OCI-LY7 (cell line): ENCODE data around the gene SUPT3H. TPM values are rescaled to one million over a fixed set of nuclear protein-coding genes. Genes with fewer than 3 reads are reported as not detected.

Experiments
- BruUV-seq: library from RNA; stranded (reverse); fragments of 400-500 nt; replicated peaks from 2 replicates; lab custom pipeline; 2021; lab: Mats Ljungman, UMichigan
- CTCF ChIA-PET: fragments of 300-600 bp; sonication (Branson Sonifier 250); formaldehyde crosslinking; loops from one replicate; lab custom pipeline; 2022; ENCODE audit warnings: antibody characterized with exemption; ENCODE audit not compliant: unreplicated experiment; lab: Charles Lee
- POLR2A ChIA-PET: fragments of 300-600 bp; sonication (Branson Sonifier 250); formaldehyde crosslinking; loops from one replicate; lab custom pipeline; 2022; ENCODE audit warnings: antibody characterized with exemption; lab: Charles Lee
- DNase-seq: peaks from one replicate; pipeline ENCODE4 v3.0.0-alpha.2; 2015; ENCODE audit warnings: low spot score
- H2AFZ ChIP-seq: fragments of 200-600 bp; sonication (generic), shearing (Covaris generic); 2 replicates; pipeline ENCODE4 v1.6.1; 2014; ENCODE audit warnings: mild to moderate bottlenecking, antibody characterized with exemption, low read length, moderate library complexity
- H3K27ac ChIP-seq: fragments of 200-600 bp; sonication (generic); 2 replicates; pipeline ENCODE4 v1.5.1; 2014; ENCODE audit warnings: mixed run types, low read depth, mild to moderate bottlenecking, moderate library complexity, low read length, inconsistent platforms; ENCODE audit not compliant: poor library complexity, severe bottlenecking
- H3K36me3 ChIP-seq: fragments of 200-600 bp; sonication (generic); 2 replicates; pipeline ENCODE4 v1.6.1; 2014; ENCODE audit warnings: mild to moderate bottlenecking, antibody characterized with exemption, low read length, moderate library complexity, mixed read lengths; ENCODE audit not compliant: insufficient read depth
- H3K4me1 ChIP-seq: fragments of 200-600 bp; sonication (generic); 2 replicates; pipeline ENCODE4 v1.5.1; 2014; ENCODE audit warnings: mild to moderate bottlenecking, low read length; ENCODE audit not compliant: insufficient read depth, poor library complexity, severe bottlenecking
- H3K4me2 ChIP-seq: fragments of 200-600 bp; sonication (generic); 2 replicates; pipeline ENCODE4 v1.6.1; 2014; ENCODE audit warnings: mild to moderate bottlenecking, low read length
- H3K4me3 ChIP-seq: fragments of 200-600 bp; sonication (generic); 2 replicates; pipeline ENCODE4 v1.5.1; 2014; ENCODE audit warnings: mild to moderate bottlenecking, low read depth, low read length; ENCODE audit not compliant: poor library complexity, severe bottlenecking
- H3K79me2 ChIP-seq: fragments of 200-600 bp; sonication (generic); 2 replicates; pipeline ENCODE4 v1.6.1; 2016; ENCODE audit warnings: low read depth, mild to moderate bottlenecking, low read length, moderate library complexity, mixed read lengths; ENCODE audit not compliant: insufficient read depth
- H3K9me2 ChIP-seq: fragments of 200-600 bp; sonication (generic); 2 replicates; pipeline ENCODE4 v1.6.1; 2016; ENCODE audit warnings: mild to moderate bottlenecking, low read length, mixed read lengths; ENCODE audit not compliant: insufficient read depth
- H3K9me3 ChIP-seq: fragments of 200-600 bp; sonication (generic); 2 replicates; pipeline ENCODE4 v1.6.1; 2014; ENCODE audit warnings: mild to moderate bottlenecking, mixed run types, low read length, mixed read lengths
- H4K20me1 ChIP-seq: fragments of 200-600 bp; sonication (generic); 2 replicates; pipeline ENCODE4 v1.6.1; 2014; ENCODE audit warnings: mild to moderate bottlenecking, antibody characterized with exemption, low read length, moderate library complexity, mixed read lengths; ENCODE audit not compliant: insufficient read depth
- CTCF ChIP-seq: fragments of 200-600 bp; sonication (generic); conservative IDR thresholded peaks from 2 replicates; pipeline ENCODE4 v1.5.1; 2014; ENCODE audit warnings: mild to moderate bottlenecking, antibody characterized with exemption, low read length, moderate library complexity, mixed read lengths
- EZH2phosphoT487 ChIP-seq: fragments of 200-600 bp; sonication (generic); IDR thresholded peaks from 2 replicates; pipeline ENCODE4 v1.6.1; 2018; ENCODE audit warnings: low read depth, borderline replicate concordance, mild to moderate bottlenecking, mixed run types, antibody characterized with exemption, low read length, moderate library complexity, mixed read lengths
- intact Hi-C: fragments of 100-400 bp; cut with micrococcal nuclease; formaldehyde crosslinking; loops from one replicate; pipeline ENCODE4 v1.10.0; 2022; ENCODE audit not compliant: unreplicated experiment
- total RNA-seq, 2 experiments: library from RNA; depleted of rRNA in 1 of 2; stranded (reverse); fragments of >200 nt in 1 of 2; shearing (Covaris generic) in 1 of 2; gene quantifications; 2 replicates each; pipeline ENCODE4 v1.2.3, GENCODE V29; 2014 to 2022

SUPT3H gene
- total RNA-seq, 2 experiments from 2014 or later: 1.1 to 7.1 TPM

- no peak overlapping the region for H3K4me3 ChIP-seq
- H3K79me2 ChIP-seq: no peaks in the 10 kb centered on the region
- H3K9me3 ChIP-seq: no peaks in the 10 kb centered on the region
- BruUV-seq: no TSS peak
- CTCF ChIA-PET: no interaction called here
- H3K4me2 ChIP-seq: no peak overlapping the region
- H3K9me2 ChIP-seq: no peaks in the 10 kb centered on the region
- POLR2A ChIA-PET: no interaction called here
- intact Hi-C loops: no loop called here
- TF ChIP-seq EZH2phosphoT487 (no peak), CTCF (no peak)
- no peak overlapping the region for H2AFZ ChIP-seq
- H4K20me1 ChIP-seq: 0 out of 2 replicates have a peak, but pooled peaks cover 3% of the 10 kb centered on the region
- H3K27ac ChIP-seq: no peak overlapping the region
- H3K4me1 ChIP-seq: no peaks in the 10 kb centered on the region
- no peaks in the 10 kb centered on the region for H3K36me3 ChIP-seq
- no peak for DNase-seq
These were observed 50.9 kb downstream of the SUPT3H start for GRCh38 chr6:45326698-45327417.

DNA sequence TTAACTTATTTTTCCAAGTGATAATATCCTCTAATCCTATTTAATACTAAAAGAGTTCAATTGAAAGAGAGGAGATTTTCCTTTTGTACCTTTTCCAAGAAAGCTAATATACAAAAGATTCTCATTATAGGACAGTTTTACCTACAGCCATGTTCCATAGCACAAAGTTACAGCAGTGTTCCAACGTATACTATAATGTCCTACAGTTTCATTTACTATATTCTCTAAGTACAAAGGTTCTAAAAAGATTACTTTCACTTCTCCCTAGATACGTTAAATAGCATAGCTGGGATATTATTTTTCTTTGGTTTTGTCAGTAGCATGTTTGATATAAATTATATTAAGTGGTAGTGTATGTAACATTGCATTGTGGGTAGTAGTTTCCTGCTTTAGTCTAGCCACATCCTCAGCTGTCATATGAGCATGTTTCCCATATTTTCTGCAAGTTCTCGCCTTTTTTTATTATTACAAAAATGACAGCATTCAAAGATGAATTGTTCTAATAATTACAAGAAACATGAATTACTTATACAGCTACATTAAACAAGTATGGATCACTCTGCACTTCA is 54.0 kb downstream of the SUPT3H start:
- no TSS peak for BruUV-seq
- Histone ChIP-seq H3K27ac (no peak overlapping the region), H3K9me2 (no peaks in the 10 kb centered on the region), H3K4me2 (no peak overlapping the region), H3K36me3 (no peaks in the 10 kb centered on the region), H3K4me3 (no peak overlapping the region), H3K4me1 (no peaks in the 10 kb centered on the region), H2AFZ (no peak overlapping the region), H4K20me1 (0 out of 2 replicates have a peak, but pooled peaks cover 3% of the 10 kb centered on the region), H3K79me2 (no peaks in the 10 kb centered on the region), H3K9me3 (no peaks in the 10 kb centered on the region)
- TF ChIP-seq CTCF (no peak), EZH2phosphoT487 (no peak)
- no peak for DNase-seq
- CTCF ChIA-PET: no interaction called here
- POLR2A ChIA-PET: interaction anchor here (0.5 to 1.0 kb wide), 2 partner anchors 13 to 29 kb away, joined by 3 read pairs; no protein-coding TSS in a partner anchor
- intact Hi-C loops: no loop called here

- TF ChIP-seq CTCF (no peak), EZH2phosphoT487 (no peak)
- ChIA-PET CTCF (no interaction called here), POLR2A (interaction anchor here (0.8 to 1.0 kb wide), 2 partner anchors 12 to 15 kb away, joined by 3 read pairs; no protein-coding TSS in a partner anchor)
- H3K4me1 ChIP-seq: no peaks in the 10 kb centered on the region
- H3K9me2 ChIP-seq: no peaks in the 10 kb centered on the region
- intact Hi-C loops: no loop called here
- BruUV-seq: no TSS peak
- H3K27ac ChIP-seq: no peak overlapping the region
- H4K20me1 ChIP-seq: no peaks in the 10 kb centered on the region
- no peaks in the 10 kb centered on the region for H3K36me3 ChIP-seq
- no peak overlapping the region for H2AFZ ChIP-seq
- no peak for DNase-seq
- no peak overlapping the region for H3K4me3 ChIP-seq
- H3K9me3 ChIP-seq: no peaks in the 10 kb centered on the region
- H3K4me2 ChIP-seq: no peak overlapping the region
- H3K79me2 ChIP-seq: no peaks in the 10 kb centered on the region
These were observed 57.4 kb downstream of the SUPT3H start for GRCh38 chr6:45320349-45320748.
